ENCODE measurements around the gene CASP6.

CASP6 gene

GRCh38 chr4:109728385-109728784 is 25.1 kb upstream of the CASP6 start:
- Histone ChIP-seq H3K27me3 (peaks cover 6% of the 10 kb centered on the region), H3K36me3 (no peaks in the 10 kb centered on the region), H3K4me3 (ENCODE audit: low read depth, low read length) (no peak overlapping the region), H3K9me3 (no peaks in the 10 kb centered on the region), H3K4me1 (no peaks in the 10 kb centered on the region)
- DNase-seq = no peak
- TF ChIP-seq, protein P1, sequence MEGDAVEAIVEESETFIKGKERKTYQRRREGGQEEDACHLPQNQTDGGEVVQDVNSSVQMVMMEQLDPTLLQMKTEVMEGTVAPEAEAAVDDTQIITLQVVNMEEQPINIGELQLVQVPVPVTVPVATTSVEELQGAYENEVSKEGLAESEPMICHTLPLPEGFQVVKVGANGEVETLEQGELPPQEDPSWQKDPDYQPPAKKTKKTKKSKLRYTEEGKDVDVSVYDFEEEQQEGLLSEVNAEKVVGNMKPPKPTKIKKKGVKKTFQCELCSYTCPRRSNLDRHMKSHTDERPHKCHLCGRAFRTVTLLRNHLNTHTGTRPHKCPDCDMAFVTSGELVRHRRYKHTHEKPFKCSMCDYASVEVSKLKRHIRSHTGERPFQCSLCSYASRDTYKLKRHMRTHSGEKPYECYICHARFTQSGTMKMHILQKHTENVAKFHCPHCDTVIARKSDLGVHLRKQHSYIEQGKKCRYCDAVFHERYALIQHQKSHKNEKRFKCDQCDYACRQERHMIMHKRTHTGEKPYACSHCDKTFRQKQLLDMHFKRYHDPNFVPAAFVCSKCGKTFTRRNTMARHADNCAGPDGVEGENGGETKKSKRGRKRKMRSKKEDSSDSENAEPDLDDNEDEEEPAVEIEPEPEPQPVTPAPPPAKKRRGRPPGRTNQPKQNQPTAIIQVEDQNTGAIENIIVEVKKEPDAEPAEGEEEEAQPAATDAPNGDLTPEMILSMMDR (IDR thresholded peaks at IDR 0.05; ENCODE audit: low read depth, low read length) = no peak

DNA sequence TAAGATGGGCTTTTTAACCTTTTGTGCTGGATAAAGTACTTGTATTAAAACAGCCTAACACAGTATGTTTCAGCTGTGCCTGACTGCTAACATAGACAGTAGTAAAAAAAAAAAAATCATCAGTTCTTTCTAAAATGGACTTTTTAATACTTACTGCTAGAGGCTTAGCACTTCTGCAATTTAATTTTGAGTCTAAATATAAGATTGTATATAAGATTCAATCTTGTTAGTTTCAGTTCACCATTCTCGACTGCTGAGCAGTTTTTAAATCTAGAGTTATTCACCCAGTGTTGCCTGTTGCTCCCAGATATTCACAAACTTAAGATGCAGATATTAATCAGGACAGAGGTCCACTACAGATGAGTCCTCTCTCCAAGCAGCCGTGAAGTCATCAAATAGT is 19.9 kb upstream of the CASP6 start:
- no peaks in the 10 kb centered on the region for H3K9me3 ChIP-seq
- no peaks in the 10 kb centered on the region for H3K27me3 ChIP-seq
- TF ChIP-seq, protein P1 (IDR thresholded peaks at IDR 0.05; ENCODE audit: low read depth, low read length) = no peak
- H3K4me1 ChIP-seq = no peaks in the 10 kb centered on the region
- H3K4me3 ChIP-seq (ENCODE audit: low read depth, low read length) = no peak overlapping the region
- no peak for DNase-seq
- H3K36me3 ChIP-seq = no peaks in the 10 kb centered on the region

GRCh38 chr4:109722357-109722756 is 19.1 kb upstream of the CASP6 start:
- no peaks in the 10 kb centered on the region for H3K36me3 ChIP-seq
- no peak overlapping the region for H3K4me3 ChIP-seq (ENCODE audit: low read depth, low read length)
- H3K4me1 ChIP-seq = no peaks in the 10 kb centered on the region
- H3K9me3 ChIP-seq = no peaks in the 10 kb centered on the region
- H3K27me3 ChIP-seq = no peaks in the 10 kb centered on the region
- TF ChIP-seq, protein P1 (IDR thresholded peaks at IDR 0.05; ENCODE audit: low read depth, low read length) = no peak
- no peak for DNase-seq

DNA sequence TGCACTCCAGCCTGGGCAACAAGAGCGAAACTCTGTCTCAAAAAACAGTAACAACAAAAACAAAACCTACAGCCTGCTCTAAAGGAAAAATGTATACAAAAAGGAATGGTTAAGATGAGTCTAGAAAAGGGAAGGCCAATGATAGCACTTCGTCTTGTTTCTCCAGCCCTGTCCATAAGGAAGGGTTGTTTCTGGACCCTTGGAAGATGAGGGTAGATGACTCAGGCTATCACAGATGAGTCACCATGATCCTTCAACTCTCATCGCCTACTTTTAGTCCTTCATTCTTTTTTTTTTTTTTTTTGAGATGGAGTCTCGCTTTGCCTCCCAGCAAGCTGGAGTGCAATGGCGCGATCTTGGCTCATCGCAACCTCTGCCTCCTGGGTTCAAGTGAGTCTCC is 17.8 kb upstream of the CASP6 start:
- no peak for DNase-seq
- H3K36me3 ChIP-seq = no peaks in the 10 kb centered on the region

GRCh38 chr4:109719604-109720003 is 16.4 kb upstream of the CASP6 start:
- DNase-seq = no peak
- H3K4me1 ChIP-seq = no peaks in the 10 kb centered on the region
- no peak overlapping the region for H3K4me3 ChIP-seq (ENCODE audit: low read depth, low read length)
- no peaks in the 10 kb centered on the region for H3K9me3 ChIP-seq
- no peaks in the 10 kb centered on the region for H3K27me3 ChIP-seq
- TF ChIP-seq, protein P1 (IDR thresholded peaks at IDR 0.05; ENCODE audit: low read depth, low read length) = no peak
- no peaks in the 10 kb centered on the region for H3K36me3 ChIP-seq

More for the DNA sequence above, 17.8 kb upstream of the CASP6 start:
- no peaks in the 10 kb centered on the region for H3K27me3 ChIP-seq
- TF ChIP-seq, protein P1 (IDR thresholded peaks at IDR 0.05; ENCODE audit: low read depth, low read length) = no peak
- H3K9me3 ChIP-seq = no peaks in the 10 kb centered on the region
- H3K4me1 ChIP-seq = no peaks in the 10 kb centered on the region
- H3K4me3 ChIP-seq (ENCODE audit: low read depth, low read length) = no peak overlapping the region

GRCh38 chr4:109718759-109719158 is 15.5 kb upstream of the CASP6 start:
- no peak for DNase-seq

More at GRCh38 chr4:109718759-109719158, 15.5 kb upstream of the CASP6 start:
- Histone ChIP-seq H3K9me3 (no peaks in the 10 kb centered on the region), H3K27me3 (no peaks in the 10 kb centered on the region), H3K4me3 (ENCODE audit: low read depth, low read length) (no peak overlapping the region), H3K4me1 (no peaks in the 10 kb centered on the region), H3K36me3 (no peaks in the 10 kb centered on the region)
- TF ChIP-seq, protein P1 (IDR thresholded peaks at IDR 0.05; ENCODE audit: low read depth, low read length) = no peak

All from BE2C (cell line).